SK-N-SH (cell line): ENCODE measurements around the gene IGSF5.

ENCODE experiments used
- CHD2 ChIP-seq: fragments of 150-350 bp; IDR thresholded peaks from 2 replicates; pipeline ENCODE4 v1.6.1; 2018; ENCODE audit warnings: low read length; ENCODE audit not compliant: partially characterized antibody
- CTCF ChIP-seq: fragments of 200-600 bp; sonication (generic); IDR thresholded peaks from 2 replicates; pipeline ENCODE4 v1.6.1; 2017; ENCODE audit warnings: antibody characterized with exemption, mild to moderate bottlenecking, moderate library complexity
- EZH2phosphoT487 ChIP-seq: fragments of 200-600 bp; sonication (generic); IDR thresholded peaks from 2 replicates; pipeline ENCODE4 v1.6.1; 2017; ENCODE audit warnings: low read depth, mixed run types, mild to moderate bottlenecking, antibody characterized with exemption, moderate library complexity, borderline replicate concordance
- REST ChIP-seq: IDR thresholded peaks from 2 replicates; pipeline ENCODE4 v1.6.1; 2012; ENCODE audit warnings: mild to moderate bottlenecking, low read depth, low read length, moderate library complexity
- ZBTB33 ChIP-seq: IDR thresholded peaks from 2 replicates; pipeline ENCODE4 v1.4.0; 2012; ENCODE audit warnings: low read depth, borderline replicate concordance

GRCh38 chr21:39851002-39851618 is 106.1 kb downstream of the IGSF5 start:
- TF ChIP-seq CTCF (no peak), CHD2 (no peak), ZBTB33 (no peak), REST (no peak), EZH2phosphoT487 (no peak)
